ENCODE measurements around the gene MBD5.

GRCh38 chr2:148402786-148403185 lies 381.9 kb downstream of the MBD5 start:
- no peak for TF ChIP-seq POLR2AphosphoS5 (IDR thresholded peaks at IDR 0.05)
- no peak for TF ChIP-seq CTCF (IDR thresholded peaks at IDR 0.05)
- TF ChIP-seq POLR2A (IDR thresholded peaks at IDR 0.05) = no peak
- no peak for TF ChIP-seq EP300 (IDR thresholded peaks at IDR 0.05)
